Stimulated activated CD8-positive, alpha-beta memory T cell treated with anti-CD3 and anti-CD28 coated beads, Interleukin-12 subunit alpha, Interleukin-12 subunit beta, amount 100 ng/mL, for 1 hour (primary cell): ENCODE data around the gene NES.

Source experiments
- DNase-seq: peaks from one replicate; pipeline ENCODE4 v3.0.0-alpha.2; 2020; ENCODE audit warnings: low read depth

Gene NES

DNA sequence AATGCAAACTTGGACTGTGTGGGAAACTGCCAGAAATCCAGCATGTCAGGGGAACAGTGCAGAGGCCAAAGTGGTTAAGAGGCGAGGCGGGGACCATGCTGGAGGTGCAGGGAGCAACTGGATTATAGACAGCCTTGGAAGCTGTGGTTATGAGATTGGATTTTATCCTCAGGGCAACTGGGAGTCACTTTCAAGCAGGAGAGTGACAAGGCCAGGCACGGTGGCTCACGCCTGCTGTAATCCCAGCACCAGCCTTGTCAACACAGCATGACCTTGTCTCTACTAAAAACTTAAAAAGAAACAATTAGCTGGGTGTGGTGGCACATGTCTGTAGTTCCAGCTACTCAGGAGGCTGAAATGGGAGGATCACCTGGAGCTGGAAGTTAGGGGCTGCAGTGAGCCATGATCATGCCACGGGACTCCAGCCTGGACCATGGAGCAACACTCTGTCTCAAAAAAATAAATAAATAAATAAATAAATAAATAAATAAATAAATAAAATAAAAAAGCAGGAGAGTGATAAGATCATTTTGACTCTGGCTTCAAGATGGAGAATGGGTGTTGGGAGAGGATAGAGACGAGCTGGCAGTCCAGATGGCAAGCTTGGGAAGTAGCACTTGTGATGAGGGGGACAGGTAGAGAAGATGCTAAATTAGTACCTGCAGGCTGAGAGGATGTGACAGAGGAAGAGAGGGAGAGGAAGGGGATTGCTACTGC, 54.5 kb downstream of the NES start:
- no peak for DNase-seq

DNA sequence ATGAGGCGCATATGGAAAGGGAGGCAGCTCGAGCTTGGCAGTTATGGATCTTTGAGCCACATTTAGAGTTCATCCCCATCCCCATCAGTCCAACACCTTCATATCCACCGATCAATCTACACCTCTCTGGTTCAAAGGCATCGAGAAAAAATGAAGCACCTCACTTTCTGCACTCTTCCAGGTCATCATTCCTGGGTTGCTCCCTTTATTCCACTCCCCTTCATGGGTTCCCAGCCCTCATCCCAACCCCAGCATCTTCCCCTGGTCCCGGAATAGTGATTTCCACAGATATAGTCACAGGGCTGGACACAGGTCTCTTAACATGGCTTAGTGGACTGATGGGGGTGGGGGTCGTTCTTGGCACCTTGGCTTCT, 57.6 kb downstream of the NES start:
- DNase-seq, result no peak

DNA sequence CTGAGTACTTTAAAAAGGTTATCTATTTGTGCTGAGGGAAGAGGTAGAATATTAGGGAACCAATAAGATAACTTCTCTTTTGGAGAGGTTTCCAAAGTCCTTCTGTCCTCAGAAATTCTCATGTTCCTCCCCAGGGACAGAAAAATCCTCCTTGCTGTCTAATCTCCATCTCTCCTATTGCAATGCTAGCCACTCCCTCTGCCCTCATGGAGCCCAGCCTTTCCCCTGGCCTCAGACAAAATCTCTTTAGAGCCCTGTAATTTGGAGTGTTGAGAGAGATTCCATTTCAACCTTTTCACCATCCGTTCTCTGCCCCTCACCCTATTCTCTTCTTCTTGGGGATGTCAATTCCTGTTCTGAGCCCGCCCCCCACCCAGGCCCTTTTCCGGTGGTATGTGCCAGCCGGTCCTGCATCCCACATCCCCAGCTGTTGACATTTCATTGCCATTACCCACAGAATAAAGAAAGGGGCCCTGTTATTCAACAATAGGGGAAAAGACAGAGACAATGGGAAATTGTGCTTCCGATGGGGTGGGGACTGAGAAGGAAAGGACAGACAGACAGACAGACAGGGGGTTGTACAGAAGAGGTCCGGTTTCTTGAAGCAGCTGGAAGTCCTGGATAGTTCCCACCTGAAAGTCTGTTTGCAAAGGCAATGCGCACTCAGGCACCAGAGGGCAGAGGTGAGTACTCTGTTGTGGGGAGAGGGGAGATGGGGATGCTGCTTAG, 58.2 kb downstream of the NES start, which contains the start of gene HAPLN2:
Gene HAPLN2 (plus strand): TSS at position 563 of the 729 bp plus-strand sequence. CDS start 4,076 bp downstream, outside the sequence.
- DNase-seq, result no peak
